ENCODE measurements around the gene CDH4.

- no peak for TF ChIP-seq POLR2A (IDR thresholded peaks at IDR 0.05)
- TF ChIP-seq CTCF (IDR thresholded peaks at IDR 0.05), result no peak
- TF ChIP-seq POLR2AphosphoS5 (IDR thresholded peaks at IDR 0.05), result no peak
- no peak for TF ChIP-seq EP300 (IDR thresholded peaks at IDR 0.05)
These were observed 168.0 kb downstream of the CDH4 start for GRCh38 chr20:61420056-61420455.

Measured in sigmoid colon (tissue), 4 donors.